Measurements from ENCODE around the gene ARHGAP25.

The ARHGAP25 gene

DNA sequence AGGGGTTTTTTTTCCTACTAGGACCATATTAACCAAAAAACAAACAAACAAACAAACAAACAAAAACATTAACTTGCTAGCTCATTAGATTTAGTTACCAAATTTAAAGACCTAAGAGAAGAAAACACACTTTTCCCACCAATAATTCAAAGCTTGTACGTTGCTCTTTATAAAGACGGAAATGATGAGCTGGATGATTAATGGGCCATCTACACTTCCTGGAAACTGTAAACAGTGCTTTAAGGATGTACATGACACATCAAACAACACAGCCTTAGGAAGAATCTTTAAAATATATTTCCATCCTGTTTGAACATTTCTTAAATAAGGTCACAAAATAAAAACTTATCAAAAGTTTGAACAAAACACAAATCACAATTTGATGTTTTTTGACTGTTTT, 135.6 kb downstream of the ARHGAP25 start:
- intact Hi-C loops (cut with DNase I), result no loop called here
- no peak for DNase-seq

DNA sequence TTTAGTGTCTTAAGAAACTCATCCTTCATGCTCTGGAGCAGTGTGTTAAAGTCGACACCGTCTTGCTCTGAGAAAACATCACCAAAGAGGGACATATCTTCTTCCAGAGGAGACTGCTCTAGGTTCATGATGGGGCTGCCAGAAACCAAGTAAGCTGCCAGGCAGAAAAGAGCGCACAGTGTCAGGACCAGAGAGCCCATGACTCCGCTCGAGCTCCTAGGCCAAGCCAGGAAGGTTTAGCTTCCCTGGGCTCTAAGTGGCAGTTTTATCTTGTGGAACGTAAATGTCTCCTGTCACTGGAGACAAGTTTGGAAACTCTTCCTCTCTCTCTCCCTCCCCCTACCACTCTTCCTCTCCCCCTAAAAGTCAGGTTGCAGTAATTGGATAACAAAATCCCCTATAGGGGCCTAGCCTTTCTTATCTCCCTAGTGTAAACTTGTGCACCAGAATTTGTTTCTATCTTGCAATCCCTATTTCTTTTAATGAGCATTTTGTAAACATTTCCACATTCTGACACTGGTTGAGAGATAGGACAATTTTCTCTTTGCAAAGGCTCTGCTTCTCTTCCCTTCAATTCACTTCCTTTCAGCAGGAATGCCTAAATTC, 136.7 kb downstream of the ARHGAP25 start, which contains the start of gene BMP10:
BMP10 (minus strand) TSS at position 239 of the 606 bp plus-strand sequence; CDS start at position 200, 39 bp downstream.
- DNase-seq, result no peak
- intact Hi-C loops (cut with DNase I), result no loop called here

All from head of caudate nucleus (tissue), 42 donors.